ENCODE results near the gene ZNF230. TPM values are rescaled to one million over a fixed set of nuclear protein-coding genes. Genes with fewer than 3 reads are reported as not detected.

ZNF230 gene
- total RNA-seq, 1 donor, result 7.2 TPM

DNA sequence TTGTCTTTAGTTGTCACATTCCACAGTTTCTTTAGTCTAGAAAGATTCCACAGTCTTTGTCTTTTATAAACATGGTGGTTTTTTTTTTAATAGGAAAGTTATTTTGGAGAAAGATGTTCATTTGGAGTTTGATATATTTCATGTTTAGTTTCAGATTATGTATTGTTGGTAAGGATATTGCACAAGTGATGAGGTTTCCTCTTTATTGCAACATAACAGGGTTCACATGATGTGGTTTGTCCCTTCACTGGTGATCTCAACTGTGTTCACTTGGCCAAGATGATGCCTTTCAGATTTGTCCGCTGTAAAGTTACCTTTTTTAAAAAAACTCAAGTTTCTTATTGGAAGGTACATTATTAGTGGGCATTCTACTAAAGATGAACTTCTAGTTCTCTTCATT is 3.2 kb downstream of the ZNF230 start:
- DNase-seq (ENCODE audit: insufficient read length, low spot score, missing footprints), result no peak

DNA sequence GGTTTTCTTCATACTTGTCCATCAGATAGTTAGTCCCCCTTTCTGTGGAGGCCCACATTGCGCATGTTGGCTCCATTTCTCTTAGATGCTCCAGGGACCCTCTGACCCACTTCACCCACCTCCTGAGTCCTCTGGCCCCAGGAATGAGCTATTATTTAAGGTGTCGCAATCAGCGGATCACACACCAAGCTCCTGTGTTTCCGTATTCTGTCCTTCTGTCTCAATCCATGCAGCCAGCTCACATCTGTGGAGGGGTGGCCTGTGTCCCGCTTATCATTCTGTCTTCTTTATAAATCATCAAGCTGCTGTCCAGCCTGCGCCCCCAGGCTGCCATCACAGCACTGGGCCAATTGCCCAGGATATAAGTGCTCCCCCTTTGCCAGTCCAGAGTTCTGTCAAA is 4.7 kb downstream of the ZNF230 start:
- Histone ChIP-seq H2AFZ (ENCODE audit: low read length) (no peak overlapping the region), H3K27me3 (ENCODE audit: insufficient read depth, low read length) (no peaks in the 10 kb centered on the region), H3K4me3 (ENCODE audit: insufficient read depth, low read length) (no peak overlapping the region), H3K36me3 (ENCODE audit: insufficient read depth, low read length) (peaks cover 45% of the 10 kb centered on the region), H3K27ac (ENCODE audit: low read depth, low read length) (no peak overlapping the region), H4K20me1 (ENCODE audit: insufficient read depth, low read length) (no peaks in the 10 kb centered on the region), H3K4me1 (ENCODE audit: insufficient read depth, low read length) (peaks cover 7% of the 10 kb centered on the region), H3K79me2 (ENCODE audit: insufficient read depth, low read length) (peaks cover 18% of the 10 kb centered on the region), H3K4me2 (ENCODE audit: insufficient read depth, low read length) (no peak overlapping the region), H3K9me3 (ENCODE audit: low read depth, low read length) (peaks cover 15% of the 10 kb centered on the region)
- TF ChIP-seq, protein P1, sequence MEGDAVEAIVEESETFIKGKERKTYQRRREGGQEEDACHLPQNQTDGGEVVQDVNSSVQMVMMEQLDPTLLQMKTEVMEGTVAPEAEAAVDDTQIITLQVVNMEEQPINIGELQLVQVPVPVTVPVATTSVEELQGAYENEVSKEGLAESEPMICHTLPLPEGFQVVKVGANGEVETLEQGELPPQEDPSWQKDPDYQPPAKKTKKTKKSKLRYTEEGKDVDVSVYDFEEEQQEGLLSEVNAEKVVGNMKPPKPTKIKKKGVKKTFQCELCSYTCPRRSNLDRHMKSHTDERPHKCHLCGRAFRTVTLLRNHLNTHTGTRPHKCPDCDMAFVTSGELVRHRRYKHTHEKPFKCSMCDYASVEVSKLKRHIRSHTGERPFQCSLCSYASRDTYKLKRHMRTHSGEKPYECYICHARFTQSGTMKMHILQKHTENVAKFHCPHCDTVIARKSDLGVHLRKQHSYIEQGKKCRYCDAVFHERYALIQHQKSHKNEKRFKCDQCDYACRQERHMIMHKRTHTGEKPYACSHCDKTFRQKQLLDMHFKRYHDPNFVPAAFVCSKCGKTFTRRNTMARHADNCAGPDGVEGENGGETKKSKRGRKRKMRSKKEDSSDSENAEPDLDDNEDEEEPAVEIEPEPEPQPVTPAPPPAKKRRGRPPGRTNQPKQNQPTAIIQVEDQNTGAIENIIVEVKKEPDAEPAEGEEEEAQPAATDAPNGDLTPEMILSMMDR (IDR thresholded peaks at IDR 0.05; ENCODE audit: extremely low read depth, low read depth, low read length), result no peak
- DNase-seq (ENCODE audit: insufficient read length, low spot score, missing footprints), result no peak

More for the DNA sequence above, 3.2 kb downstream of the ZNF230 start:
- H3K9me3 ChIP-seq (ENCODE audit: low read depth, low read length), result peaks cover 11% of the 10 kb centered on the region
- H3K27me3 ChIP-seq (ENCODE audit: insufficient read depth, low read length), result no peaks in the 10 kb centered on the region
- H3K4me1 ChIP-seq (ENCODE audit: insufficient read depth, low read length), result peaks cover 12% of the 10 kb centered on the region
- H3K27ac ChIP-seq (ENCODE audit: low read depth, low read length), result no peak overlapping the region
- TF ChIP-seq, protein P1 (IDR thresholded peaks at IDR 0.05; ENCODE audit: extremely low read depth, low read depth, low read length), result no peak
- H3K4me2 ChIP-seq (ENCODE audit: insufficient read depth, low read length), result no peak overlapping the region
- no peak overlapping the region for H2AFZ ChIP-seq (ENCODE audit: low read length)
- H3K4me3 ChIP-seq (ENCODE audit: insufficient read depth, low read length), result no peak overlapping the region
- no peaks in the 10 kb centered on the region for H4K20me1 ChIP-seq (ENCODE audit: insufficient read depth, low read length)
- H3K36me3 ChIP-seq (ENCODE audit: insufficient read depth, low read length), result peaks cover 34% of the 10 kb centered on the region
- peaks cover 18% of the 10 kb centered on the region for H3K79me2 ChIP-seq (ENCODE audit: insufficient read depth, low read length)

DNA sequence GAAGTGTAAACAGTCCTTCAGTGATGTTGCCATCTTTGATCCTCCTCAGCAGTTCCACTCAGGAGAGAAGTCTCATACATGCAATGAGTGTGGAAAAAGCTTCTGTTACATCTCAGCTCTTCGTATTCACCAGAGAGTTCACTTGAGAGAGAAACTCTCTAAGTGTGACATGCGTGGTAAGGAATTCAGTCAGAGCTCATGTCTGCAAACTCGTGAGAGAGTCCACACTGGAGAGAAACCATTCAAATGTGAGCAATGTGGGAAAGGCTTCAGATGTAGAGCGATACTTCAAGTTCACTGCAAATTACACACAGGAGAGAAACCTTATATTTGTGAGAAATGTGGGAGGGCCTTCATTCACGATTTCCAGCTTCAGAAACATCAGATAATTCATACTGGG is 7.7 kb downstream of the ZNF230 start:
- H3K27ac ChIP-seq (ENCODE audit: low read depth, low read length), result no peak overlapping the region
- H3K4me1 ChIP-seq (ENCODE audit: insufficient read depth, low read length), result no peaks in the 10 kb centered on the region
- no peak overlapping the region for H2AFZ ChIP-seq (ENCODE audit: low read length)
- H3K27me3 ChIP-seq (ENCODE audit: insufficient read depth, low read length), result no peaks in the 10 kb centered on the region
- peaks cover 15% of the 10 kb centered on the region for H3K9me3 ChIP-seq (ENCODE audit: low read depth, low read length)
- DNase-seq (ENCODE audit: insufficient read length, low spot score, missing footprints), result no peak
- peaks cover 45% of the 10 kb centered on the region for H3K36me3 ChIP-seq (ENCODE audit: insufficient read depth, low read length)
- no peaks in the 10 kb centered on the region for H4K20me1 ChIP-seq (ENCODE audit: insufficient read depth, low read length)
- no peak overlapping the region for H3K4me2 ChIP-seq (ENCODE audit: insufficient read depth, low read length)
- TF ChIP-seq, protein P1 (IDR thresholded peaks at IDR 0.05; ENCODE audit: extremely low read depth, low read depth, low read length), result no peak
- H3K4me3 ChIP-seq (ENCODE audit: insufficient read depth, low read length), result no peak overlapping the region
- peaks cover 6% of the 10 kb centered on the region for H3K79me2 ChIP-seq (ENCODE audit: insufficient read depth, low read length)

DNA sequence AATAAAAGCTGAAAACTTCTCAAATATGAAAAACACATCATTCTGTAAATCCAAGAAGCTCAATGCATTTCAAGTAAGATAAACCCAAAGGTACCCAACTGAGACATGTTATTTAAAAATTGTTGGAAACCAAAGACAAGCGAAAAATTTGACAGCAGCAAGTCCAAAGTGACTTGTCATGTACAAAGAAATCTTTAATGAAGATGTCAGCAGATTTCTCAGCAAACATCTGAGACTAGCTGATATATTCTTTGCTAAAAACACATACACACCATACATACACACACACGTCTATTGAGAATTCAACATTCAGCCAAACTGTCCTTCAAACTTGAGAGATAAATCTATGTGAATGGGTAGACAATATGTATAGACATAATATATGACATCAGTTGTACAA is 16.7 kb downstream of the ZNF230 start:
- Histone ChIP-seq H3K36me3 (ENCODE audit: insufficient read depth, low read length) (no peaks in the 10 kb centered on the region), H3K79me2 (ENCODE audit: insufficient read depth, low read length) (no peaks in the 10 kb centered on the region), H3K27me3 (ENCODE audit: insufficient read depth, low read length) (no peaks in the 10 kb centered on the region), H3K4me2 (ENCODE audit: insufficient read depth, low read length) (no peak overlapping the region), H3K9me3 (ENCODE audit: low read depth, low read length) (no peaks in the 10 kb centered on the region), H4K20me1 (ENCODE audit: insufficient read depth, low read length) (no peaks in the 10 kb centered on the region), H2AFZ (ENCODE audit: low read length) (no peak overlapping the region), H3K4me3 (ENCODE audit: insufficient read depth, low read length) (no peak overlapping the region), H3K4me1 (ENCODE audit: insufficient read depth, low read length) (no peaks in the 10 kb centered on the region), H3K27ac (ENCODE audit: low read depth, low read length) (no peak overlapping the region)
- no peak for DNase-seq (ENCODE audit: insufficient read length, low spot score, missing footprints)
- TF ChIP-seq, protein P1 (IDR thresholded peaks at IDR 0.05; ENCODE audit: extremely low read depth, low read depth, low read length), result no peak

All from osteoblast (primary cell).